Osteocyte (in vitro differentiated cells): ENCODE data around the gene MAP3K2. TPM values are rescaled to one million over a fixed set of nuclear protein-coding genes. Genes with fewer than 3 reads are reported as not detected.

Experiments used
- DNase-seq: peaks from one replicate; pipeline ENCODE4 v3.0.0; 2021; ENCODE audit warnings: mixed read lengths; ENCODE audit not compliant: unreplicated experiment; ENCODE audit errors: extremely low spot score
- H3K27ac Mint-ChIP-seq: one replicate; pipeline ENCODE4 v1.8.0; 2021; ENCODE audit warnings: mild to moderate bottlenecking, mixed read lengths; ENCODE audit not compliant: unreplicated experiment
- H3K27me3 Mint-ChIP-seq: one replicate; pipeline ENCODE4 v1.8.0; 2021; ENCODE audit warnings: mixed read lengths; ENCODE audit not compliant: unreplicated experiment
- H3K36me3 Mint-ChIP-seq: one replicate; pipeline ENCODE4 v1.8.0; 2021; ENCODE audit warnings: mixed read lengths; ENCODE audit not compliant: unreplicated experiment
- H3K4me1 Mint-ChIP-seq: one replicate; pipeline ENCODE4 v1.8.0; 2021; ENCODE audit warnings: mixed read lengths; ENCODE audit not compliant: unreplicated experiment
- H3K4me3 Mint-ChIP-seq: one replicate; pipeline ENCODE4 v1.8.0; 2021; ENCODE audit warnings: mild to moderate bottlenecking, moderate library complexity, mixed read lengths; ENCODE audit not compliant: unreplicated experiment
- H3K9me3 Mint-ChIP-seq: one replicate; pipeline ENCODE4 v1.8.0; 2021; ENCODE audit warnings: mixed read lengths; ENCODE audit not compliant: unreplicated experiment
- total RNA-seq: library from RNA; stranded (reverse); gene quantifications from 2 replicates; pipeline ENCODE4 v1.2.1, GENCODE V29; 2021
- TF ChIP-seq, protein P1 (sequence below): fragments of 200-600 bp; sonication (generic); IDR thresholded peaks from 2 replicates; pipeline ENCODE4 v1.5.0; 2021; ENCODE audit warnings: antibody characterized with exemption, mild to moderate bottlenecking, moderate library complexity

The MAP3K2 gene
- total RNA-seq, 1 donor from 2014 or later = 60.9 TPM

DNA sequence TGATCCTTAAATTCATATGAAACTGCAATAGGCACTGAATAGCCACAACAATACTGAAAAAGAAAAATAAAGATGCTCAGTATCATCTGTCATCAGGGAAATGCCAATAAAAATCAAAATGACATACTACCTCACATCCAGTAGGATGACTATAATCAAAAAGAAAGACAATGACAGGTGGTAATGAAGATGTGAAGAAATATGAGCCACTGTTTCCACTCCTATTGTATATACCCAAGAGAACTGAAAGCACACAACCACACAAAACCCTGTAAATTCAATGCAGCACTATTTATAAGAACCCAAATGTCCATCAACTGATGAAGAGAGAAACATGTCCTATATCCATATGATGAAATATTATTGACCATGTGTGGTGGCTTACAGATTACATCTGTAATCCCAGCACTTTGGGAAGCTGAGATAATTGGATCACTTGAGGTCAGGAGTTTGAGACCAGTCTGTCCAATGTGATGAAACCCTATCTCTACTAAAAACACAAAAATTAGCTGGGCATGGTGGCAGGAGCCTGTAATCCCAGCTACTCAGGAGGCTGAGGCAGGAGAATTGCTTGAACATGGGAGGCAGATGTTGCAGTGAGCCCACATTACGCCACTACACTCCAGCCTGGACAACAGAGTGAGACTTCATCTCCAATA lies 39.9 kb downstream of the MAP3K2 start:
- Mint-ChIP-seq H3K36me3 (peaks cover 6% of the 10 kb centered on the region), H3K27ac (no peak overlapping the region), H3K4me1 (peaks cover 28% of the 10 kb centered on the region), H3K9me3 (peaks cover 7% of the 10 kb centered on the region), H3K4me3 (no peak overlapping the region), H3K27me3 (no peaks in the 10 kb centered on the region)
- TF ChIP-seq, protein P1, sequence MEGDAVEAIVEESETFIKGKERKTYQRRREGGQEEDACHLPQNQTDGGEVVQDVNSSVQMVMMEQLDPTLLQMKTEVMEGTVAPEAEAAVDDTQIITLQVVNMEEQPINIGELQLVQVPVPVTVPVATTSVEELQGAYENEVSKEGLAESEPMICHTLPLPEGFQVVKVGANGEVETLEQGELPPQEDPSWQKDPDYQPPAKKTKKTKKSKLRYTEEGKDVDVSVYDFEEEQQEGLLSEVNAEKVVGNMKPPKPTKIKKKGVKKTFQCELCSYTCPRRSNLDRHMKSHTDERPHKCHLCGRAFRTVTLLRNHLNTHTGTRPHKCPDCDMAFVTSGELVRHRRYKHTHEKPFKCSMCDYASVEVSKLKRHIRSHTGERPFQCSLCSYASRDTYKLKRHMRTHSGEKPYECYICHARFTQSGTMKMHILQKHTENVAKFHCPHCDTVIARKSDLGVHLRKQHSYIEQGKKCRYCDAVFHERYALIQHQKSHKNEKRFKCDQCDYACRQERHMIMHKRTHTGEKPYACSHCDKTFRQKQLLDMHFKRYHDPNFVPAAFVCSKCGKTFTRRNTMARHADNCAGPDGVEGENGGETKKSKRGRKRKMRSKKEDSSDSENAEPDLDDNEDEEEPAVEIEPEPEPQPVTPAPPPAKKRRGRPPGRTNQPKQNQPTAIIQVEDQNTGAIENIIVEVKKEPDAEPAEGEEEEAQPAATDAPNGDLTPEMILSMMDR = no peak
- DNase-seq = no peak

DNA sequence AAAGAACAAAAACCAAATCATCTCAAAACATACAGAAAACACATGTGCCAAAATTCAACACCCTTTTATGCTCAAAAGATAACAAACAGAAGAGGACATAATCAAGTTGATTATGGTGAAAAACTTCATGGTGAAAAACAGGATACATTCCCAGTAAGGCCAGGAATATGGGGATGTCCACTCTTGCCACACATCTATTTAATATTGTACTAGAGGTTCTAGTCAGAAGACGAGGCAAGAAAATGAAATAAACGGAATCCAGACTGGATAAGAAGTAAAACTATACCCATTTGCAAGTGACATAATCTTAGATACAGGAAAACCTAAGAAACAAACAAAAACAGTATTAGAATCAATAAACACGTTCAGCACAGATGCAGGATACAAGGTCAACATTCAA lies 40.8 kb downstream of the MAP3K2 start:
- TF ChIP-seq, protein P1 = no peak
- DNase-seq = no peak
- H3K9me3 Mint-ChIP-seq = peaks cover 7% of the 10 kb centered on the region
- H3K36me3 Mint-ChIP-seq = peaks cover 6% of the 10 kb centered on the region
- peaks cover 27% of the 10 kb centered on the region for H3K4me1 Mint-ChIP-seq
- no peak overlapping the region for H3K27ac Mint-ChIP-seq
- H3K27me3 Mint-ChIP-seq = no peaks in the 10 kb centered on the region
- H3K4me3 Mint-ChIP-seq = no peak overlapping the region

DNA sequence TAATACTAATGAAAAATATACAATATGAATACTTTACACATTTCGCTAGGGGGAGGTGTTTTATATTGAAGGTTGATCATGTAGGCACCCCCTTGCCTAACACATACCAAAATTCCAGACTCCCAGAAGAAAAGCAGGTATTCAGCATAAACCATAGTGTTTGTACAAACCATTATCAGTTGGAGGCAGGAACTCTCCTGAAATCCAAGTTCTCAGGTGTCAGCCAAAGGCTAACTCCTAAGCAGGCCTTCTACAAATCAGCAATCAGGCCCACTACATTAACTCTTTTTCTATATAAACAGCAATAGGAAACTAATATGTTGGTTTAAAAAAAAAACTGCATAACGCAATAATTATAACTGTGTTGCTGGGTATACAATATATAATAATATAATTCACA lies 44.5 kb downstream of the MAP3K2 start:
- no peak overlapping the region for H3K27ac Mint-ChIP-seq
- H3K9me3 Mint-ChIP-seq = peaks cover 7% of the 10 kb centered on the region
- TF ChIP-seq, protein P1 = no peak
- H3K4me3 Mint-ChIP-seq = no peak overlapping the region
- DNase-seq = no peak
- H3K4me1 Mint-ChIP-seq = peaks cover 16% of the 10 kb centered on the region
- no peaks in the 10 kb centered on the region for H3K27me3 Mint-ChIP-seq
- H3K36me3 Mint-ChIP-seq = peaks cover 10% of the 10 kb centered on the region

DNA sequence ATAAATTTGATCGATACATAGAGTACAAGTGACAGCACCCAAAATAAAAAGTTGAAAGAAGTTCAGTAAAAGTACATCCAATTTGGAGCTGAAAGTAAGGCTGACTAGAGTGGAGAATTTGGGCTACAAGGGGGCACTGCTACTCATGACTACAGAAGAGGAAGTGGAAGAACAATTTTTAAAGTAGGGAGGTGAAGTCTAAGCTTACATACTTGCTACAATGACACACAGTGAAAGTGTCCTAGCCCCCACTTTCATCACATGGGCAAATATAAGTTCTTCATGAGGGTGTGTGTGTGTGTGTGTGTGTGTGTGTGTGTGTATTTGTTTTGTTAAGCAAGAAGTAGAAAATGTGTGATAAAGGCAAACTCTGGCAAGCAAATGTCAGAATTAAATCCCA lies 45.7 kb downstream of the MAP3K2 start:
- Mint-ChIP-seq H3K9me3 (peaks cover 7% of the 10 kb centered on the region), H3K36me3 (peaks cover 17% of the 10 kb centered on the region), H3K27ac (no peak overlapping the region), H3K4me3 (no peak overlapping the region), H3K4me1 (peaks cover 12% of the 10 kb centered on the region), H3K27me3 (no peaks in the 10 kb centered on the region)
- TF ChIP-seq, protein P1 = no peak
- no peak for DNase-seq

DNA sequence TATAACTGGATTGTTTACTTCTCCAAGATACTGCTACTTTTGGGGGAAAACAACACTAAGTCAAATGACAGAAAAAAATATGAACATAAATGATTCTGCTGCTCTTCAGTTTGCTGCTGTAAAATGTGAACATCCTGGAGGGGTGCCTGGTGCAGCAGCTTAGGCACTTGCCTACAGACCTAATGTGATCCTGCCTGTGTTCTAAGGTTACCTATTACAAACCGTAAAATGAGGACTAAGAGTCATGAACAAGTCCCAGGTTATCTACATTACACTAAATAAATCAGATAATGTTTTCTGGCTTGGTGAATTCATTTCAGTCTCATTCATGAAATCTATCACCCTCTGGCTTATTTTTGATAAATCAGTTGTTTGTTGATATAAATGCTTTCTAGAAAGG lies 55.4 kb downstream of the MAP3K2 start:
- H3K4me3 Mint-ChIP-seq = no peak overlapping the region
- no peaks in the 10 kb centered on the region for H3K4me1 Mint-ChIP-seq
- TF ChIP-seq, protein P1 = no peak
- no peak for DNase-seq
- peaks cover 25% of the 10 kb centered on the region for H3K36me3 Mint-ChIP-seq
- H3K27ac Mint-ChIP-seq = no peak overlapping the region
- no peaks in the 10 kb centered on the region for H3K27me3 Mint-ChIP-seq
- H3K9me3 Mint-ChIP-seq = no peaks in the 10 kb centered on the region
